K562 (cell line): ENCODE measurements around the gene PARD6B. TPM values are rescaled to one million over a fixed set of nuclear protein-coding genes. Genes with fewer than 3 reads are reported as not detected.

Experiments used
- ATAC-seq: fragments of 200-7000 bp; cut with Tn5 transposase; 3 replicates; pipeline ENCODE4 v1.9.1; 2020; ENCODE audit warnings: moderate library complexity
- BruUV-seq: library from RNA; stranded (reverse); fragments of 400-500 nt; replicated peaks from 2 replicates; lab custom pipeline; 2021; lab: Mats Ljungman, UMichigan
- CTCF ChIA-PET: fragments of 300-600 bp; formaldehyde crosslinking; extraction: SDS; loops from one replicate; lab custom pipeline; 2021; ENCODE audit warnings: low intra/inter-chr PET ratio; lab: Yijun Ruan, JAX
- POLR2A ChIA-PET: fragments of 300-600, 350-650 bp; sonication (Branson Sonifier 250); formaldehyde crosslinking; extraction: SDS; loops from one replicate; lab custom pipeline; 2021; ENCODE audit warnings: antibody characterized with exemption, inconsistent platforms; lab: Yijun Ruan, JAX
- DNase-seq, 4 experiments: peaks; one replicate each; pipeline versions ENCODE4 v3.0.0 to v3.0.0-alpha.2; 2011 to 2018; ENCODE audit warnings: low spot score in 3 of 4, mixed read lengths in 3 of 4; ENCODE audit errors: extremely low read depth in 1 of 4
- FAIRE-seq: peaks from 2 replicates; lab custom pipeline; 2011; peaks lifted over from hg19 to GRCh38; lab: Jason Lieb, UNC
- H2AFZ ChIP-seq: 2 replicates; pipeline ENCODE4 v1.6.0; 2011; ENCODE audit warnings: low read depth, low read length, control low read depth, inconsistent platforms
- H3K27ac ChIP-seq: fragments of 200-600 bp; 3 replicates; pipeline ENCODE4 v1.8.0; 2011; ENCODE audit warnings: low read depth, mild to moderate bottlenecking, control low read depth, inconsistent platforms, low read length, moderate library complexity, mixed read lengths; ENCODE audit errors: extremely low read depth
- H3K27me3 ChIP-seq, 2 experiments: fragments of 300-600 bp in 1 of 2; 2 replicates in 1 of 2; 3 replicates in 1 of 2; pipeline versions ENCODE4 v1.6.0 to v1.8.0; 2011; ENCODE audit warnings: inconsistent platforms in 2 of 2, low read length in 2 of 2, mild to moderate bottlenecking in 1 of 2, mixed read lengths in 1 of 2, moderate library complexity in 1 of 2; ENCODE audit not compliant: control insufficient read depth in 2 of 2, insufficient read depth in 2 of 2
- H3K36me3 ChIP-seq: fragments of 300-600 bp; 3 replicates; pipeline ENCODE4 v1.8.0; 2011; ENCODE audit warnings: mild to moderate bottlenecking, low read length, inconsistent platforms; ENCODE audit not compliant: control insufficient read depth, insufficient read depth
- H3K4me1 ChIP-seq, 2 experiments: fragments of 200-600 bp in 1 of 2; replicated peaks in 1 of 2; 2 replicates in 1 of 2; 3 replicates in 1 of 2; pipeline versions ENCODE4 v1.5.1 to v1.8.0; 2011; ENCODE audit warnings: inconsistent platforms in 2 of 2, low read length in 2 of 2, mild to moderate bottlenecking in 1 of 2, mixed read lengths in 1 of 2, moderate library complexity in 1 of 2; ENCODE audit not compliant: control insufficient read depth in 2 of 2, insufficient read depth in 2 of 2
- H3K4me2 ChIP-seq: 2 replicates; pipeline ENCODE4 v1.6.1; 2011; ENCODE audit warnings: low read length, control low read depth, inconsistent platforms, mixed read lengths; ENCODE audit not compliant: insufficient read depth
- H3K4me3 ChIP-seq: fragments of 200-600 bp; sonication (generic), shearing (Covaris generic); 2 replicates; pipeline ENCODE4 v1.5.1; 2016; ENCODE audit warnings: control low read depth, inconsistent platforms
- H3K79me2 ChIP-seq: fragments of 200-600 bp; 3 replicates; pipeline ENCODE4 v1.8.0; 2011; ENCODE audit warnings: low read length, inconsistent platforms; ENCODE audit not compliant: control insufficient read depth, insufficient read depth
- H3K9ac ChIP-seq, 2 experiments: 2 replicates each; pipeline versions ENCODE4 v1.6.0 to v1.6.1; 2011; ENCODE audit warnings: low read depth in 2 of 2, low read length in 2 of 2, control low read depth in 1 of 2, inconsistent platforms in 1 of 2, mild to moderate bottlenecking in 1 of 2, mixed read lengths in 1 of 2; ENCODE audit not compliant: insufficient read depth in 1 of 2
- H3K9me1 ChIP-seq: one replicate; pipeline ENCODE4 v1.6.0; 2011; ENCODE audit warnings: inconsistent platforms, mild to moderate bottlenecking, low read length, moderate library complexity; ENCODE audit not compliant: control insufficient read depth, insufficient read depth
- H3K9me3 ChIP-seq: replicated peaks from 2 replicates; pipeline ENCODE4 v1.5.1; 2011; ENCODE audit warnings: low read depth, low read length, inconsistent platforms; ENCODE audit not compliant: control insufficient read depth, insufficient read depth
- H4K20me1 ChIP-seq: replicated peaks from 2 replicates; pipeline ENCODE4 v1.6.1; 2011; ENCODE audit warnings: low read length, inconsistent platforms, mixed read lengths; ENCODE audit not compliant: control insufficient read depth, insufficient read depth
- BRD9 ChIP-seq: fragments of 450-650 bp; IDR thresholded peaks from 2 replicates; pipeline ENCODE4 v1.6.1; 2018; ENCODE audit warnings: low read depth; ENCODE audit not compliant: partially characterized antibody
- CBFB ChIP-seq: sonication (generic); formaldehyde crosslinking; IDR thresholded peaks from 2 replicates; pipeline ENCODE4 v1.4.0; 2020; ENCODE audit warnings: mild to moderate bottlenecking, missing genetic modification reagents
- CBX1 ChIP-seq: sonication (generic); IDR thresholded peaks from 2 replicates; pipeline ENCODE4 v1.6.1; 2016; ENCODE audit warnings: antibody characterized with exemption, low read depth, mild to moderate bottlenecking
- CBX3 ChIP-seq, 2 experiments: IDR thresholded peaks; 1 replicate in 1 of 2; 2 replicates in 1 of 2; pipeline ENCODE4 v1.6.1; 2012; ENCODE audit warnings: inconsistent platforms in 2 of 2, low read length in 2 of 2, borderline replicate concordance in 1 of 2, control low read depth in 1 of 2
- CEBPB ChIP-seq: fragments of 450-650 bp; IDR thresholded peaks from 2 replicates; pipeline ENCODE4 v1.6.1; 2016; ENCODE audit warnings: missing genetic modification characterization, missing compliant biosample characterization
- EWSR1 ChIP-seq: fragments of 450-650 bp; IDR thresholded peaks from 2 replicates; pipeline ENCODE4 v1.6.1; 2018; ENCODE audit warnings: borderline replicate concordance, mild to moderate bottlenecking, low read depth, moderate library complexity; ENCODE audit not compliant: partially characterized antibody
- KDM1A ChIP-seq, 2 experiments: fragments of 450-650 bp; IDR thresholded peaks; 2 replicates each; pipeline ENCODE4 v1.6.1; 2016; ENCODE audit warnings: mild to moderate bottlenecking in 2 of 2
- KDM4B ChIP-seq, 2 experiments: fragments of 450-650 bp in 1 of 2; sonication (generic) in 1 of 2; IDR thresholded peaks; 2 replicates each; pipeline ENCODE4 v1.6.1; 2016 to 2017; ENCODE audit warnings: borderline replicate concordance in 2 of 2, antibody characterized with exemption in 1 of 2, low read depth in 1 of 2, mild to moderate bottlenecking in 1 of 2
- MAFF ChIP-seq: IDR thresholded peaks from 2 replicates; pipeline ENCODE4 v1.6.1; 2012; ENCODE audit warnings: low read length, improper control_type of control experiment
- MAZ ChIP-seq, 2 experiments: fragments of 450-650 bp in 1 of 2; sonication (generic) in 1 of 2; formaldehyde crosslinking; IDR thresholded peaks in 1 of 2; conservative IDR thresholded peaks in 1 of 2; 2 replicates each; pipeline versions ENCODE4 v1.4.0 to v1.5.0; 2020; ENCODE audit warnings: mild to moderate bottlenecking in 1 of 2, missing genetic modification reagents in 1 of 2
- NFE2 ChIP-seq: IDR thresholded peaks from 2 replicates; pipeline ENCODE4 v1.6.1; 2014; ENCODE audit warnings: antibody characterized with exemption, low read depth
- POLR2B ChIP-seq: fragments of 450-650 bp; IDR thresholded peaks from 2 replicates; pipeline ENCODE4 v1.6.1; 2018; ENCODE audit warnings: low read depth; ENCODE audit not compliant: partially characterized antibody
- SP2 ChIP-seq: IDR thresholded peaks from 2 replicates; pipeline ENCODE4 v1.6.1; 2011; ENCODE audit warnings: mild to moderate bottlenecking, low read depth, low read length, moderate library complexity; ENCODE audit not compliant: poor library complexity, severe bottlenecking; ENCODE audit errors: extremely low read depth
- TEAD1 ChIP-seq, 2 experiments: fragments of 450-650 bp in 1 of 2; sonication (generic) in 1 of 2; formaldehyde crosslinking; IDR thresholded peaks; 2 replicates each; pipeline versions ENCODE4 v1.4.0 to v1.8.0; 2020 to 2022; ENCODE audit warnings: mild to moderate bottlenecking in 2 of 2, missing genetic modification reagents in 1 of 2
- ZC3H8 ChIP-seq: fragments of 450-650 bp; IDR thresholded peaks from 2 replicates; pipeline ENCODE4 v1.6.1; 2017
- ZNF316 ChIP-seq: fragments of 450-650 bp; IDR thresholded peaks from 2 replicates; pipeline ENCODE4 v1.6.1; 2016
- WGBS: fragments of 100-300 bp; shearing (Covaris generic); methylation state at CpG from one replicate; pipeline ENCODE4 v1.1.6; 2016; ENCODE audit warnings: low coverage, mixed read lengths; ENCODE audit not compliant: insufficient coverage; ENCODE audit errors: missing lambda C conversion rate; 5-methylcytosine and 5-hydroxymethylcytosine counted together
- in situ Hi-C: fragments of 300-500 bp; cut with MboI; formaldehyde crosslinking; loops from 4 replicates; pipeline ENCODE4 v1.15.0; 2018; ENCODE audit warnings: inconsistent platforms, mixed read lengths
- intact Hi-C: fragments of 100-400 bp; cut with micrococcal nuclease; formaldehyde crosslinking; loops from 2 replicates; pipeline ENCODE4 v1.14.2; 2022
- polyA plus RNA-seq, 8 experiments: library from polyadenylated mRNA; depleted of rRNA in 4 of 8; stranded (reverse) in 5 of 8; unstranded in 3 of 8; fragments of >200 nt; fragmentation: Nextera tagmentation in 2 of 8; fragmentation: Illumina TruSeq in 1 of 8; extraction: Ambion mirVana in 2 of 8; extraction: Trizol in 1 of 8; gene quantifications; 2 replicates each; pipeline versions ENCODE4 v1.2.1 to v1.2.3, GENCODE V29; 2011 to 2014; ENCODE audit warnings: inconsistent platforms in 1 of 8, missing spikeins in 1 of 8
- total RNA-seq, 7 experiments: library from RNA; depleted of rRNA in 6 of 7; stranded (reverse); fragments of >200 nt in 6 of 7; fragmentation: Illumina TruSeq in 2 of 7; extraction: Trizol in 2 of 7; gene quantifications; 2 replicates each; pipeline versions ENCODE4 v1.2.1 to v1.2.3, GENCODE V29; 2011 to 2021; ENCODE audit warnings: low replicate concordance in 1 of 7
- TF ChIP-seq, protein P1 (sequence below): IDR thresholded peaks from 2 replicates; pipeline ENCODE4 v1.6.1; 2012; ENCODE audit warnings: low read depth, low read length, improper control_type of control experiment, borderline replicate concordance

The PARD6B gene
- total and polyA plus RNA-seq, 9 of the 15 experiments (the other 6 are each of a cell fraction or from before 2014, with no cell fraction given), result 1.7 to 12.3 (median 5.5) TPM

DNA sequence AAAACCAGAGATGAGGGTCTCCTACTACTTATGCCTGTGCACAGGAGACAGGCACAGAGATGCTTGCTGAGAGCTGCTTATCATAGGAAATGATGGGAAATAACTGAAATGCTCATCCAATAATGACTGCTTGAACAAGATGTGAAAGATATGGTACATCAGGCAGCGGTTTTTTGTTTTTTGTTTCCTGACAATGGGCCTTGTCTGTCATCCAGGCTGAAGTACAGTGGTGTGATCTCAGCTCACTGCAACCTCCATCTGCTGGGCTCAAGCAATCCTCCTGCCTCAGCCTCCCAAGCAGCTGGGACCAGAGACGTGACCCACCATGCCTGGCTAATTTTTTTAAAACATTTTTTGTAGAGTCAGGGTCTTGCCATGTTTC lies 38.8 kb upstream of the PARD6B start (continued):
- TF ChIP-seq CBX3 (IDR thresholded peaks at IDR 0.05; ENCODE audit: borderline replicate concordance in 1 of 2, low read length in 2 of 2) (no peak), TEAD1 (CRISPR knock-in tag; IDR thresholded peaks at IDR 0.05) (no peak), KDM1A (IDR thresholded peaks at IDR 0.05) (peak in 1 of 2 experiments; percentile 60; a peak in 3 of 4 replicates), BRD9 (no peak), ZC3H8 (no peak), CBFB (no peak)

DNA sequence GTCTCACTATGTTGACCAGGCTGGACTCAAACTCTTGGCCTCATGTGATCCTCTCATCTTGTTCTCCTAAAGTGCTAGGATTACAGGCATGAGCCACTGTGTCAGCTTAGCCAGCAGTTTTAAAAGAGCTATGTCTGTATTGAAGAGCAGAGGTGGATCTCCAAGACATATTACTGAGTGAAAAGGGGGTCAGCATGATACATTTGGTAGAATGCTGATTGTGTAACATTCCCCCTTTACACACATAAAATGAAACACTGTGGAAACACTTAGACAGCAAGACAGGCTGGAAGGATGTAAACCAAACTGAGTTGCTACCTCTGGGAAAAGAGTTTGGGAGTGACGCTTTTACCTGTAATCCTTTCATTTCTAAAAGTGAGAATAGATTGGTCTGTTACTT lies 38.4 kb upstream of the PARD6B start:
- ATAC-seq, result no peak
- H3K4me3 ChIP-seq, result no peak overlapping the region
- no peaks in the 10 kb centered on the region for H3K27me3 ChIP-seq
- ChIA-PET POLR2A (no interaction called here), CTCF (no interaction called here)
- peaks cover 32% of the 10 kb centered on the region for H3K79me2 ChIP-seq
- no TSS peak for BruUV-seq
- FAIRE-seq, result no peak
- peak overlapping the region; percentile 64 for H2AFZ ChIP-seq
- 89% methylated on average over 1 of the region's 1 CpG for WGBS
- peak overlapping the region; percentile 47; the same call in 2 of the 3 replicates for H3K27ac ChIP-seq
- in situ Hi-C loops (no loop called here), intact Hi-C loops (loop anchor here (5.0 kb wide), 1 partner anchor 39 kb away; the partner anchor contains the start of gene PARD6B)
- peaks cover 16% of the 10 kb centered on the region; the same call in 2 of the 3 replicates for H3K36me3 ChIP-seq
- H3K4me2 ChIP-seq, result no peak overlapping the region
- 0 out of 4 replicates have a peak overlapping the region, but pooled peaks of 1 of the 2 experiments have one; percentile 29 for H3K9ac ChIP-seq
- no peaks in the 10 kb centered on the region for H3K9me3 ChIP-seq
- H4K20me1 ChIP-seq, result no peaks in the 10 kb centered on the region
- peaks cover 43 to 47% of the 10 kb centered on the region in 2 experiments for H3K4me1 ChIP-seq
- DNase-seq, result no peak
- H3K9me1 ChIP-seq, result no peaks in the 10 kb centered on the region
- TF ChIP-seq, protein P1, sequence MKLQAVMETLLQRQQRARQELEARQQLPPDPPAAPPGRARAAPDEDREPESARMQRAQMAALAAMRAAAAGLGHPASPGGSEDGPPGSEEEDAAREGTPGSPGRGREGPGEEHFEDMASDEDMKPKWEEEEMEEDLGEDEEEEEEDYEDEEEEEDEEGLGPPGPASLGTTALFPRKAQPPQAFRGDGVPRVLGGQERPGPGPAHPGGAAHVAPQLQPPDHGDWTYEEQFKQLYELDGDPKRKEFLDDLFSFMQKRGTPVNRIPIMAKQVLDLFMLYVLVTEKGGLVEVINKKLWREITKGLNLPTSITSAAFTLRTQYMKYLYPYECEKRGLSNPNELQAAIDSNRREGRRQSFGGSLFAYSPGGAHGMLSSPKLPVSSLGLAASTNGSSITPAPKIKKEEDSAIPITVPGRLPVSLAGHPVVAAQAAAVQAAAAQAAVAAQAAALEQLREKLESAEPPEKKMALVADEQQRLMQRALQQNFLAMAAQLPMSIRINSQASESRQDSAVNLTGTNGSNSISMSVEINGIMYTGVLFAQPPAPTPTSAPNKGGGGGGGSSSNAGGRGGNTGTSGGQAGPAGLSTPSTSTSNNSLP, result no peak
- TF ChIP-seq KDM4B (IDR thresholded peaks at IDR 0.05; ENCODE audit: borderline replicate concordance in 2 of 2, low read depth in 1 of 2) (no peak), CBX1 (no peak), EWSR1 (peak; percentile 76), ZNF316 (peak; percentile 13; the same call in 1 of the 2 replicates), SP2 (no peak), NFE2 (no peak), MAZ (CRISPR knock-in tag; conservative IDR thresholded peaks at IDR 0.05 in 1 of 2, IDR thresholded peaks at IDR 0.05 in 1 of 2) (no peak), POLR2B (no peak), MAFF (no peak), CEBPB (peak; percentile 69)
